NT2/D1 (cell line): ENCODE data around the gene RBM46.

Source experiments
- SUZ12 ChIP-seq: IDR thresholded peaks from 2 replicates; pipeline ENCODE4 v1.6.1; 2011; ENCODE audit not compliant: insufficient read length, insufficient read depth; ENCODE audit errors: extremely low read depth
- YY1 ChIP-seq: IDR thresholded peaks from 2 replicates; pipeline ENCODE4 v1.6.1; 2011; ENCODE audit not compliant: insufficient read length, insufficient read depth

DNA sequence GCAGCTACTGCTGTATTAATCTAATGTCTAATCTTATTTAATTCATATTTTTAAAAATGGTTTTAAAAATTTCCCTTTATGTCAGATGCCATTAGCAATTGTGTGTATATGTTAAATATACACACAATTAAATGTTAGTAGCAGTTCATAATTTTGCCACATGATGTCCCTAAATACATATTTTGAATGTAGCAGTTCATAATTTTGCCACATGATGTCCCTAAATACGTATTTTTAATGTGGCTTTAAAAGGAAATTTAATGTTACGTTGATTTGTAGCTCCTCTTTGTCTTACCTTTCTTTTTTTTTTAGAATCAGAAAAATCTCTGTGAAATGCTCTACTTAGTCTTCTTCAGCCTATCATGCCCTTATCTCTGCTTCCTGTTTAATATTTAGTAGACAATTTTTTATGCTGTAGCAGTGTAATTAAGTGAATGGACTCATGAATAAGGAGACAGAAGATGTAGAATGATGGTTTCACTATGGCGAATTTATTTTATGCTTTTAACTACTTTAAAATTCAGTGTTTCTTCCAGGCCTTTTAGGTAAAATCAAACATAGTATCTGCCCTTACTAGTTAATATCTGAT is 26.1 kb downstream of the RBM46 start:
- TF ChIP-seq YY1: no peak
- no peak for TF ChIP-seq SUZ12
